Neural crest cell (in vitro differentiated cells): ENCODE measurements around the gene CX3CL1. TPM values are rescaled to one million over a fixed set of nuclear protein-coding genes. Genes with fewer than 3 reads are reported as not detected.
A peak's percentile ranks its signal among the peaks of the same experiment; 100 is the strongest.

Source experiments
- DNase-seq: peaks from one replicate; pipeline ENCODE4 v3.0.0; 2021; ENCODE audit warnings: low read depth, mixed read lengths, low spot score
- H3K27ac Mint-ChIP-seq: one replicate; pipeline ENCODE4 v1.8.0; 2021; ENCODE audit warnings: mild to moderate bottlenecking, mixed read lengths; ENCODE audit not compliant: unreplicated experiment
- H3K27me3 Mint-ChIP-seq: 2 replicates; pipeline ENCODE4 v1.8.0; 2021; ENCODE audit warnings: low read depth, mild to moderate bottlenecking, mixed read lengths
- H3K36me3 Mint-ChIP-seq: 2 replicates; pipeline ENCODE4 v1.8.0; 2021; ENCODE audit warnings: low read depth, mild to moderate bottlenecking, mixed read lengths
- H3K4me1 Mint-ChIP-seq: 2 replicates; pipeline ENCODE4 v1.8.0; 2021; ENCODE audit warnings: mixed read lengths
- H3K4me3 Mint-ChIP-seq: one replicate; pipeline ENCODE4 v1.8.0; 2021; ENCODE audit warnings: mild to moderate bottlenecking, mixed read lengths
- H3K9me3 Mint-ChIP-seq: 2 replicates; pipeline ENCODE4 v1.8.0; 2021; ENCODE audit warnings: mixed read lengths
- CTCF ChIP-seq: fragments of 200-600 bp; sonication (generic); conservative IDR thresholded peaks from 2 replicates; pipeline ENCODE4 v1.5.0; 2021; ENCODE audit warnings: antibody characterized with exemption, mild to moderate bottlenecking
- total RNA-seq: library from RNA; stranded (reverse); gene quantifications from 2 replicates; pipeline ENCODE4 v1.2.1, GENCODE V29; 2021

CX3CL1 gene
- total RNA-seq, 1 donor from 2014 or later: 6.0 TPM

GRCh38 chr16:57424583-57424982 is 52.3 kb downstream of the CX3CL1 start:
- Mint-ChIP-seq H3K4me1 (peaks cover 12% of the 10 kb centered on the region), H3K27ac (no peak overlapping the region), H3K4me3 (no peak overlapping the region), H3K27me3 (no peaks in the 10 kb centered on the region), H3K36me3 (peaks cover 7% of the 10 kb centered on the region), H3K9me3 (no peaks in the 10 kb centered on the region)
- no peak for TF ChIP-seq CTCF
- no peak for DNase-seq

GRCh38 chr16:57426356-57426755 is 54.1 kb downstream of the CX3CL1 start:
- DNase-seq: no peak
- peaks cover 15% of the 10 kb centered on the region for H3K36me3 Mint-ChIP-seq
- H3K27ac Mint-ChIP-seq: no peak overlapping the region
- no peak overlapping the region for H3K4me3 Mint-ChIP-seq
- TF ChIP-seq CTCF: no peak
- peaks cover 8% of the 10 kb centered on the region for H3K4me1 Mint-ChIP-seq
- H3K9me3 Mint-ChIP-seq: no peaks in the 10 kb centered on the region
- no peaks in the 10 kb centered on the region for H3K27me3 Mint-ChIP-seq

GRCh38 chr16:57427307-57427706 is 55.0 kb downstream of the CX3CL1 start:
- DNase-seq: no peak
- Mint-ChIP-seq H3K36me3 (peaks cover 16% of the 10 kb centered on the region), H3K27me3 (no peaks in the 10 kb centered on the region), H3K27ac (peak overlapping the region; percentile 64), H3K9me3 (no peaks in the 10 kb centered on the region), H3K4me1 (peaks cover 4% of the 10 kb centered on the region), H3K4me3 (no peak overlapping the region)
- TF ChIP-seq CTCF: no peak

- TF ChIP-seq CTCF: no peak
- Mint-ChIP-seq H3K27ac (peak overlapping the region; percentile 45), H3K36me3 (peaks cover 21% of the 10 kb centered on the region), H3K4me1 (no peaks in the 10 kb centered on the region), H3K9me3 (no peaks in the 10 kb centered on the region), H3K27me3 (no peaks in the 10 kb centered on the region), H3K4me3 (no peak overlapping the region)
- no peak for DNase-seq
Observed at GRCh38 chr16:57427824-57428223, 55.5 kb downstream of the CX3CL1 start.

- Mint-ChIP-seq H3K9me3 (no peaks in the 10 kb centered on the region), H3K27ac (no peak overlapping the region), H3K4me1 (no peaks in the 10 kb centered on the region), H3K36me3 (peaks cover 25% of the 10 kb centered on the region), H3K4me3 (no peak overlapping the region), H3K27me3 (no peaks in the 10 kb centered on the region)
- no peak for DNase-seq
- TF ChIP-seq CTCF: no peak
Observed at GRCh38 chr16:57430955-57431354, 58.7 kb downstream of the CX3CL1 start.

GRCh38 chr16:57432505-57432904 is 60.2 kb downstream of the CX3CL1 start:
- Mint-ChIP-seq H3K9me3 (no peaks in the 10 kb centered on the region), H3K27ac (no peak overlapping the region), H3K36me3 (peaks cover 25% of the 10 kb centered on the region), H3K4me3 (no peak overlapping the region), H3K27me3 (no peaks in the 10 kb centered on the region), H3K4me1 (no peaks in the 10 kb centered on the region)
- no peak for DNase-seq
- TF ChIP-seq CTCF: no peak
